Hepatocyte (in vitro differentiated cells): ENCODE results near the gene KLHL18.

Source experiments
- EZH2 ChIP-seq: fragments of 200-600 bp; sonication (generic); IDR thresholded peaks from 2 replicates; pipeline ENCODE4 v1.6.1; 2016; ENCODE audit warnings: antibody characterized with exemption, mild to moderate bottlenecking, borderline replicate concordance
- EZH2phosphoT487 ChIP-seq: fragments of 200-600 bp; sonication (generic); IDR thresholded peaks from one replicate; pipeline ENCODE4 v1.6.1; 2018; ENCODE audit warnings: antibody characterized with exemption, mild to moderate bottlenecking, low read depth, moderate library complexity; ENCODE audit not compliant: unreplicated experiment, severe bottlenecking
- TF ChIP-seq, protein P1 (sequence below): fragments of 200-600 bp; sonication (generic); IDR thresholded peaks from 2 replicates; pipeline ENCODE4 v1.5.1; 2016; ENCODE audit warnings: antibody characterized with exemption, mild to moderate bottlenecking; ENCODE audit not compliant: poor library complexity

DNA sequence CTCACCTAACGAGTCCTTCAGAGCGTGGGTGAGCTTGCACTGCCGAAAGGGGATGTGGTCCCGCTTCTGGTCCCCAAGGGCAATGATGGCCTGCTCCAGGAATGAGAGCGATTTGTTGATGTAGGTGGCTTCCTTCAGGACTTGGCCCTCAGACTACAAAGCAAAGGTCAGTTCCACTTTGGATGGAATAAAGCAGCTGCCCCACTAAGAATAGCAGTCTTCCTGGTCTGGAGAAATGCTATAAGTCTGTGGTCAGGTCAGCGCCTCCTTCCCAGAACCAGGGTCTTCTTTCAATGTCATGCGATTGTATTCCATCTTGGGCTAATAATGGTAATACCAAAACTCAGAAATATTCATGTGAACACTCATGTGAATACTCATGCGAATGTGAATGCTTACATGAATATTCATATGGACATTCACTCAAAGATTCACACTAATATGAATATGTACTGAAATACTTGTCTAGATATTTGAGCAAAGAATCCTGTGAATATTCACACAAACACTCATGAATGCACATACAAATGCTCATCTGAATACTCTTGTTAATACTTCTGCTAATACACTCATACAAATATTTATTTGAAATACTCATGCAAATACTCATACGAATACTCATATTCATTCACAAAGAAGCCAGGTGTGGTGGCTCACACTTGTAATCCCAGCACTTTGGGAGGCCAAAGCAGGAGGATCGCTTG lies 16.9 kb upstream of the KLHL18 start:
- TF ChIP-seq, protein P1, sequence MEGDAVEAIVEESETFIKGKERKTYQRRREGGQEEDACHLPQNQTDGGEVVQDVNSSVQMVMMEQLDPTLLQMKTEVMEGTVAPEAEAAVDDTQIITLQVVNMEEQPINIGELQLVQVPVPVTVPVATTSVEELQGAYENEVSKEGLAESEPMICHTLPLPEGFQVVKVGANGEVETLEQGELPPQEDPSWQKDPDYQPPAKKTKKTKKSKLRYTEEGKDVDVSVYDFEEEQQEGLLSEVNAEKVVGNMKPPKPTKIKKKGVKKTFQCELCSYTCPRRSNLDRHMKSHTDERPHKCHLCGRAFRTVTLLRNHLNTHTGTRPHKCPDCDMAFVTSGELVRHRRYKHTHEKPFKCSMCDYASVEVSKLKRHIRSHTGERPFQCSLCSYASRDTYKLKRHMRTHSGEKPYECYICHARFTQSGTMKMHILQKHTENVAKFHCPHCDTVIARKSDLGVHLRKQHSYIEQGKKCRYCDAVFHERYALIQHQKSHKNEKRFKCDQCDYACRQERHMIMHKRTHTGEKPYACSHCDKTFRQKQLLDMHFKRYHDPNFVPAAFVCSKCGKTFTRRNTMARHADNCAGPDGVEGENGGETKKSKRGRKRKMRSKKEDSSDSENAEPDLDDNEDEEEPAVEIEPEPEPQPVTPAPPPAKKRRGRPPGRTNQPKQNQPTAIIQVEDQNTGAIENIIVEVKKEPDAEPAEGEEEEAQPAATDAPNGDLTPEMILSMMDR, result no peak
- TF ChIP-seq EZH2 (no peak), EZH2phosphoT487 (no peak)
